C4-2B (cell line): ENCODE measurements around the gene TMEM178B.

ENCODE experiments used
- CTCF ChIP-seq: fragments of 450-650 bp; conservative IDR thresholded peaks from 2 replicates; pipeline ENCODE4 v1.5.1; 2017; ENCODE audit warnings: mild to moderate bottlenecking
- ZFX ChIP-seq: fragments of 450-650 bp; IDR thresholded peaks from 2 replicates; pipeline ENCODE4 v1.6.1; 2017

DNA sequence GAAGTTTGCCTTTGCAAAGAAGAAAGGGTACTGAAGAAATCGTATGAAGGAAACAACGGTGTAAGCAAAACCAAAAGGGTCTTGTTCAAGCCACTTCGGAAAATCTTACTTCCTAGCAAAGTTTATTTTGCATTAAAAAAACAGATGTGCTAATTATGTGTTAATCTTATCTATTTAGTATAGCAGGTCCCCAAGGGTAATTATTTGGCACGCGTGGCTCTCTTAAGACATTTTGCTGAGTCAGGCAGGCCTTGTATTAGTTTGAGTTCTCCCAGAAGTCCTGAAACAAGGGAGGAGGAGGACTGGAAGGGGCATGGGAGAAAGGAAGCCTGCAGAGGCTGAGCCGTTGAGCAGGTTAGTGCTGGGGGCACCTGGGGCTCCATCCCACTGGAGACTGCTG lies 44.9 kb downstream of the TMEM178B start:
- no peak for TF ChIP-seq CTCF
- TF ChIP-seq ZFX: no peak
